Small intestine (tissue), 7 donors: Measurements from ENCODE around the gene PACSIN1. TPM values are rescaled to one million over a fixed set of nuclear protein-coding genes. Genes with fewer than 3 reads are reported as not detected.

Experiments
- DNase-seq, 2 donors: peaks; one replicate each; pipeline versions ENCODE4 v3.0.0 to v3.0.0-alpha.2; 2013
- FAIRE-seq: peaks from 2 replicates; lab custom pipeline; 2012; peaks lifted over from hg19 to GRCh38; lab: Jason Lieb, UNC
- H3K27ac ChIP-seq, 3 donors: one replicate each; pipeline ENCODE4 v1.5.1; 2013; ENCODE audit warnings: low read length in 2 of 3, mild to moderate bottlenecking in 2 of 3, control low read depth in 1 of 3, inconsistent platforms in 1 of 3, low read depth in 1 of 3, moderate library complexity in 1 of 3
- H3K27me3 ChIP-seq, 3 donors: one replicate each; pipeline ENCODE4 v1.6.1; 2013; ENCODE audit warnings: low read length in 3 of 3, inconsistent platforms in 1 of 3; ENCODE audit not compliant: control insufficient read depth in 3 of 3, insufficient read depth in 3 of 3
- H3K36me3 ChIP-seq, 3 donors: one replicate each; pipeline ENCODE4 v1.6.1; 2013; ENCODE audit warnings: low read length in 3 of 3, inconsistent platforms in 1 of 3, low read depth in 1 of 3, mild to moderate bottlenecking in 1 of 3, moderate library complexity in 1 of 3; ENCODE audit not compliant: control insufficient read depth in 3 of 3, insufficient read depth in 2 of 3
- H3K4me1 ChIP-seq, 3 donors: one replicate each; pipeline ENCODE4 v1.6.1; 2013; ENCODE audit warnings: low read length in 2 of 3, inconsistent platforms in 1 of 3, low read depth in 1 of 3, mild to moderate bottlenecking in 1 of 3, moderate library complexity in 1 of 3; ENCODE audit not compliant: control insufficient read depth in 3 of 3, insufficient read depth in 2 of 3
- H3K4me3 ChIP-seq, 3 donors: one replicate each; pipeline ENCODE4 v1.5.1; 2013; ENCODE audit warnings: low read length in 3 of 3, control low read depth in 1 of 3, inconsistent platforms in 1 of 3, low read depth in 1 of 3, mild to moderate bottlenecking in 1 of 3, moderate library complexity in 1 of 3
- H3K9me3 ChIP-seq, 2 donors: one replicate each; pipeline ENCODE4 v1.6.1; 2013; ENCODE audit warnings: low read depth in 1 of 2, low read length in 1 of 2; ENCODE audit not compliant: control insufficient read depth in 2 of 2, insufficient read depth in 1 of 2
- WGBS, 3 donors: extraction: QIAGEN DNeasy Blood & Tissue Kit; methylation state at CpG; one replicate each; pipeline ENCODE4 v1.1.7; 2013; 5-methylcytosine and 5-hydroxymethylcytosine counted together
- polyA plus RNA-seq, 4 donors: library from polyadenylated mRNA; stranded (reverse) in 3 of 4; unstranded in 1 of 4; fragments of 200-250 nt in 3 of 4; fragments of 120-200 nt in 1 of 4; gene quantifications; one replicate each; pipeline versions ENCODE4 v1.2.1 to v1.2.3, GENCODE V29; 2013
- donor health status: healthy with polysubstance abuse.
- donor health status: control.
- donor health status: control.
- donor health status: Bipolar disorder and iron deficiency.
- donor health status: healthy.

PACSIN1 gene
- polyA plus RNA-seq, 4 donors: 0.19 to 1.6 TPM; not detected in 2

DNA sequence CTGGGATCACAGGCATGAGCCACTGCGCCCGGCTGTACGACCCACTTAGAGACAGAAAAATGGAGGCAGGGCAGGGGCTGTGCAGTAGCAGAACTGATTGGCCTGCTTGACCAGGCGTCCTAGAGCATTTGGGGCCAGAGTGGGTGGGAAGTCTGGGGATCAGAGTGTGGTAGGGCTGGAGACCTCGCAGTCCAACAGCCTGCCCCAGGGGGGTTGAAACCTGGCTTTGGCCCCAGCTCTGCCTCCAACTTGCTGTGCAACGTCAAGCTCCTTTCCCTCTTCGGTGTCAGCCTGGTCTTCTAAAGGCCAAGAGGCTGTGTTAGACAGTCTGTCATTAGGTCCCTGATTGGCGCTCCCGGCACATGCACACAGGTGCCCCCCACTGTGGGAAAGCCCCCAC is 105.5 kb downstream of the PACSIN1 start:
- no peaks in the 10 kb centered on the region for H3K36me3 ChIP-seq
- FAIRE-seq: no peak
- 78 to 90% (median 86%) methylated on average over 9 of the region's 9 CpGs for WGBS, 3 donors

DNA sequence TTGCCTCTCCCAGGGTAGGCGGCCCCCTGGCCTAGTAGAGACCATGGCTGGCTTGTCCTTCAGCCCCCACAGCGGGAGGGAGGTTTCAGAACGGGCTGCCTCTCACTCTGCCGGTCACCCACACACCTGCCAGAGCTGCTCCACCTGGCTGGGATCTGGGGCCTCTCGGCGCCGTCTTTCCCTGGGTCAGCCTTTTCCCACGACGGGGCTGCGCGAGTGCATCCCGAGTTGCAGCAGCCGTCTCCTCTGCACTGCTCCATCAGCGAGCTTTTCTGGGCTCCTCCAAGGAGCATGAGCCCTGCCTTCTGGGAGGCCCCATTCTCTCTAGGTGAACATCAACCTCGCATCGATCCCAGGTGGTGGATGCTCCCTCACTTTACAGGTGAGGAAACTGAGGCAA is 106.1 kb downstream of the PACSIN1 start:
- no peak for FAIRE-seq
- H3K4me3 ChIP-seq: no peak overlapping the region
- 76% methylated on average over 16 of the region's 16 CpGs for WGBS, 3 donors
- no peaks in the 10 kb centered on the region for H3K36me3 ChIP-seq
- H3K27me3 ChIP-seq: peaks cover 0 to 2% (median 0%) of the 10 kb centered on the region in 3 donors
- H3K27ac ChIP-seq: no peak overlapping the region
- no peak for DNase-seq
- H3K4me1 ChIP-seq: peaks cover 0 to 5% (median 0%) of the 10 kb centered on the region in 3 donors
- no peaks in the 10 kb centered on the region for H3K9me3 ChIP-seq

More for the DNA sequence above, 105.5 kb downstream of the PACSIN1 start:
- Histone ChIP-seq H3K4me3 (no peak overlapping the region), H3K9me3 (no peaks in the 10 kb centered on the region), H3K27me3 (peaks cover 0 to 2% (median 0%) of the 10 kb centered on the region in 3 donors), H3K27ac (no peak overlapping the region), H3K4me1 (peaks cover 0 to 5% (median 0%) of the 10 kb centered on the region in 3 donors)
- DNase-seq: no peak

DNA sequence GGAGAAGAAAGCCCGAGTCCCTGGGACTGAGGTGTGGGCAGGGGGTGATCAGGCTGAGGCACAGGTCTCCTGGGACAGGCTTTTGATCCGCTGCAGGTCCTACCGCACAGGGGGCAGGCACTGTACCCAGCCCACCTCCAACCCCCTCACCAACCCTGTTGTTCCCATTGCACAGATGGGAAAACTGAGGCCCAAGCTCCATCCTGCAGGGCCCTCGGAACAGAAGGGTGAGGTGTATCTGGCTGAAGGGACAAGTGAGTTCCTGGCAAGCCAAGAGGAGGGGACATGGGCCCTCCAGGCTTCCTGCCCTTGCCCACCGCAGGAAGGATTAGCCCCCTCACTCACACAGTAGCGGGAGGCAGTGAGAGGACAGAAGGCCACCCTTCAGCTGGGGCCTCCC is 106.7 kb downstream of the PACSIN1 start:
- WGBS, 3 donors: 89 to 92% (median 89%) methylated on average over 6 of the region's 6 CpGs
- Histone ChIP-seq H3K36me3 (no peaks in the 10 kb centered on the region), H3K9me3 (no peaks in the 10 kb centered on the region), H3K4me3 (no peak overlapping the region), H3K27ac (no peak overlapping the region), H3K27me3 (peaks cover 0 to 2% (median 0%) of the 10 kb centered on the region in 3 donors), H3K4me1 (peaks cover 0 to 5% (median 0%) of the 10 kb centered on the region in 3 donors)
- DNase-seq: no peak
- FAIRE-seq: no peak

DNA sequence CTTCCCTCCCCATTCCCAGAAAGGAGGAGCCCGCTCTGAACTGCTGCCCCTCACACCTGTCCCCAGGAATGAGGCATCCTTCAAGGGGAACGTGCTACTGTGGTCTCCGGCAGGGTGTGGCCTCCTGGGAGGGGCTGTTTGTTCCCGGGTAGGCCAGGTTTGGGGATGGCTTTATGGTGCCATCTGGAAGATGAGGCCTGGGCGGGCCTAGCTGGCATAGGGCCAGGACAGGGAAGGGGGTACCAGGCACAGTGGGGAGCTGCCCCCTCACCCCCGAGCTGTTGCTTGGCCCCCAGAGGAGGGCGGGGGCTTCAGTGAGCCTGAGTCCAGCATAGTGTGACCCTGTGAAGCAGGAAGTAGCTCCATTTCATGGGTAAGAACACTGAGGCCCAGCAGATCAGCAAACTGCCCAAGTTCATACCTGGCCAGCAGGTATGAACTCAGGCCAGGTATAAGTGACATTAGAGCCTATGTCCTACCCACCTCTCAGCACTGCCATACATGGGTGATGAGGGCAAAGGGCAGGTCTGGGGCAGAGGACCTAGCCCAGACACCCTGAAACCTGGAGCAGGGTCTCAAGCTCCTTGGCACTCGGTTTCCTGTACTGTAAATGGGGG is 107.8 kb downstream of the PACSIN1 start:
- Histone ChIP-seq H3K27ac (no peak overlapping the region), H3K27me3 (peaks cover 0 to 2% (median 0%) of the 10 kb centered on the region in 3 donors), H3K9me3 (no peaks in the 10 kb centered on the region), H3K4me3 (no peak overlapping the region), H3K36me3 (no peaks in the 10 kb centered on the region), H3K4me1 (peaks cover 0 to 5% (median 0%) of the 10 kb centered on the region in 3 donors)
- FAIRE-seq (no peak), DNase-seq (no peak)
- 41 to 61% (median 43%) methylated on average over 8 of the region's 8 CpGs for WGBS, 3 donors

DNA sequence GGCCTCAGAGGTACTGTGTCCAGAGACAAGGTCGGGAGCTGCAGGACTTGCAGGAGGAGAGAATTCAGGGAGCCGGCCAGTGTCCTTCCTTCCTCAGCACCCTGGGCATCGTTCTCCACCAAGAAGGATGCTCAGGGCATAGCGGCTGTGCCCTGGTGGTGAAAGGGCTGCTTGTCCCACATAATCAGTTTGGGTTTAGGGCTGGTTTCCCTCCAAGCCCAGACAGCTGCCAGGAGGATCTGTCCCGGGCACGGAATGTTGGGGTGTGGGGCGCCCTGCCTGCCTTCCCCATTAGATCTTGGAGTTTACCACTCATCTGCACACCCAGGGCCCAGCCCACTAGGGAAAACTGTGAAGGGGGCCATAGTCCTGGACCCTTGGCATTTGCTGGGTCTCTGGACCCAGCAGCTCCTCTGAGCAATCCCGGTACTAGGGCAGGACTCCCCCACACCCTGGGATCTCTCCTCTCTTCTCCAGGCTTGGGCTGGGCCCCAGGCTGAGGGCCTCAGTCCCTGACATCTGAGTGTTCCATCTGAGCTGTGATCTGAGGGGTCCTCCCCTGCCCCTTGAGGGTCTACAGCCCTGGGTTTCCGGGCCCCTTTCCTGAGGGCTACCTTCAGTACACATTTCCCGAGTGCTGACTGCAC is 108.9 kb downstream of the PACSIN1 start:
- Histone ChIP-seq H3K36me3 (no peaks in the 10 kb centered on the region), H3K9me3 (no peaks in the 10 kb centered on the region), H3K27me3 (peaks cover 0 to 2% (median 0%) of the 10 kb centered on the region in 3 donors), H3K27ac (no peak overlapping the region), H3K4me3 (no peak overlapping the region), H3K4me1 (peaks cover 0 to 5% (median 0%) of the 10 kb centered on the region in 3 donors)
- FAIRE-seq: no peak
- WGBS, 3 donors: 58 to 77% (median 59%) methylated on average over 10 of the region's 10 CpGs
- no peak for DNase-seq

DNA sequence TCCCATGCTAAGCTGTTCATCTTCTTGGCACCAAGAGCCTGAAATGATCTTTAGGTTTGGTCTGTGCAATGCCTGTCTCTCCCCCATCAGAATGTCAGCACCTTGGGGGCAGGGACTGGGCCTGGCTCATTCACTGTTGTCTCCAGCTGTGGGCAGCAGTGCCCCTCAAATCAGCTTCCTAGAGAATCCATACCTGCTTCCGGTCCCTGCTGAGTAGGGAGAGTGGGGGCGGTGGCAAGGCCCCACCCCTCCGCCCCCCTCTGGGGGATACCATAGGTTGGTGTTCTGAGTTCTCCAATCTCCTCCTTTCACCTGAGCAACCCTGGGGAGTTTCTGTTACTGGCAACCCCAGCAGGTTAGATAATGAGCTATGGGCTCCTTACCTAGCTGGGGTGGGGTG is 109.5 kb downstream of the PACSIN1 start:
- WGBS, 3 donors: 67 to 68% (median 67%) methylated on average over 3 of the region's 3 CpGs
- Histone ChIP-seq H3K4me3 (no peak overlapping the region), H3K9me3 (no peaks in the 10 kb centered on the region), H3K4me1 (peaks cover 0 to 5% (median 0%) of the 10 kb centered on the region in 3 donors), H3K27ac (no peak overlapping the region), H3K27me3 (peaks cover 0 to 2% (median 0%) of the 10 kb centered on the region in 3 donors), H3K36me3 (peaks cover 0 to 1% (median 0%) of the 10 kb centered on the region in 3 donors)
- DNase-seq: no peak
- FAIRE-seq: no peak

DNA sequence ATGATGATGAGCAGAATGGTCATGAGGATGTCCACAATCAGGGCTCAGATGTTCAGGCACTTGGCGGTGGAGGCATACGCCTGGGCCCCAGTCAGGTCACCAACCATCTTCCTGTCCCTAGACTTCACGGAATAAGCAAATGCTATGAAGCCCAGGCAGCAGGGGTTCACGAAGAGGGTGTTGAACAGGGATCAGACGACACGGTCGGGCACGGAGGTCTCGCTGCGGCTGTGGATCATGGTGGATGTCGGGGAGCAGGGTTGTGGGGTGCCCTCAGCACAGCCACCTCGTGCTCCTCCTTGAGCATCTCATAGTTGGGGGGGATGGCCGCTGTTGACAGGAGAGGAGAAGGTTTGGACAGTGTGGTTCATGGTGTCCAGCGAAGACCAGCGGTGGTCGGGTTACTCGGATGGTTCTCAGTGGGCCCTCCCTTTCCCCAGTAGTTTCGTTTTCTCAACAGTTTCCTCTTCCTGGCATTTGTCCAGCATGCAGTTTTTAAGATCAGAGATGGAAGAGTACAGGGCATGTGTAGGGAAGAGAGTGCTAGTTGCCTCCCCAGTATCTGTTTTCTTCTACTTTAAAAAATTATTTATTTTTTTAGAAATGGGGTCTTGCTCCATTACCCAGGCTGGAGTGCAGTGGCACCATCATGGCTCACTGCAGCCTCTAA is 110.5 kb downstream of the PACSIN1 start:
- Histone ChIP-seq H3K4me3 (no peak overlapping the region), H3K27me3 (peaks cover 0 to 2% (median 0%) of the 10 kb centered on the region in 3 donors), H3K27ac (no peak overlapping the region), H3K36me3 (peaks cover 0 to 5% (median 0%) of the 10 kb centered on the region in 3 donors), H3K4me1 (peaks cover 0 to 5% (median 0%) of the 10 kb centered on the region in 3 donors), H3K9me3 (no peaks in the 10 kb centered on the region)
- WGBS, 3 donors: 75 to 79% (median 78%) methylated on average over 18 of the region's 18 CpGs
- FAIRE-seq: no peak
- DNase-seq: no peak

DNA sequence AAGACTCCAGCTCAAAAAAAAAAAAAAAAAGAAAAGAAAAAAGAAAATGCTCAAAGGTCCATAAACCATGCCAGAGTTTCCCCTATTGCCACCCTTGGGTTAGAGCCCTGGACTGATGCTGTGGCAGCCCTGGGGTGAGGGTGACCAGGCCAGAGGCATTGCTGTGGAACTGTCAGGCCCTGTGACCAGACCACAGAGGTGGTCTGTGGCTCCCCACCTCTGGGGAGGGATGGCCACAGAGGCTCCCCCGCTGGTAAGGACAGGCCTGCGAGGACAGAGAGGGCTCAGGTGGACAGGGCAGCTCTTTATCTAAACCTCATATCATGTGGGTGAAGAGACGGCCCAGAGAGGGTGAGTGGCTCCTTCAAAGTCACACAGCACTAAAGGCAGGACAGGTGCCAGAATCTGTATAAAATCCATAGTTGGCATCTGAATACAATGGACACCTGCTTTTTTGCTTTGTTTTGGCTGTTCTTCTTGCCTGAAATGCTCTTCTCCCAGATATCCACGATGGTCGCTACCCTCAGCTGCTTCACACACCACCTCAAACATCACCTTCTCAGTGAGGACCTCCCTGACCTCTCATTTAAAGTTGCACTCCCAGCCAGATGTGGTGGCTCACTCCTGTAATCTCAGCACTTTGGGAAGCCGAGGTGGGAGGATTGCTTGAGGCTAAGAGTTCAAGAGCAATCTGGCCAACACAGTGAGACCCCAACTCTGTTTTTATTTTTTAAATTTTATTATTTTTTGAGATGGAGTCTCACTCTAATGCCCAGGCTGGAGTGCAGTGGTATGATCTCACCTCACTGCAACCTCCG is 112.8 kb downstream of the PACSIN1 start:
- DNase-seq (no peak), FAIRE-seq (no peak)
- no peaks in the 10 kb centered on the region for H3K9me3 ChIP-seq

More for the DNA sequence above, 112.8 kb downstream of the PACSIN1 start:
- 87 to 92% (median 87%) methylated on average over 7 of the region's 7 CpGs for WGBS, 3 donors
- Histone ChIP-seq H3K36me3 (peaks cover 0 to 19% (median 0%) of the 10 kb centered on the region in 3 donors), H3K27ac (no peak overlapping the region), H3K27me3 (no peaks in the 10 kb centered on the region), H3K4me1 (peaks cover 0 to 4% (median 0%) of the 10 kb centered on the region in 3 donors), H3K4me3 (no peak overlapping the region)
